ENCODE measurements around the gene TCF7L1. TPM values are rescaled to one million over a fixed set of nuclear protein-coding genes. Genes with fewer than 3 reads are reported as not detected.

Gene TCF7L1
- total and polyA plus RNA-seq, 9 of the 15 experiments (the other 6 are each of a cell fraction or from before 2014, with no cell fraction given), result 0.03 to 0.11 (median 0.07) TPM; not detected in 5

DNA sequence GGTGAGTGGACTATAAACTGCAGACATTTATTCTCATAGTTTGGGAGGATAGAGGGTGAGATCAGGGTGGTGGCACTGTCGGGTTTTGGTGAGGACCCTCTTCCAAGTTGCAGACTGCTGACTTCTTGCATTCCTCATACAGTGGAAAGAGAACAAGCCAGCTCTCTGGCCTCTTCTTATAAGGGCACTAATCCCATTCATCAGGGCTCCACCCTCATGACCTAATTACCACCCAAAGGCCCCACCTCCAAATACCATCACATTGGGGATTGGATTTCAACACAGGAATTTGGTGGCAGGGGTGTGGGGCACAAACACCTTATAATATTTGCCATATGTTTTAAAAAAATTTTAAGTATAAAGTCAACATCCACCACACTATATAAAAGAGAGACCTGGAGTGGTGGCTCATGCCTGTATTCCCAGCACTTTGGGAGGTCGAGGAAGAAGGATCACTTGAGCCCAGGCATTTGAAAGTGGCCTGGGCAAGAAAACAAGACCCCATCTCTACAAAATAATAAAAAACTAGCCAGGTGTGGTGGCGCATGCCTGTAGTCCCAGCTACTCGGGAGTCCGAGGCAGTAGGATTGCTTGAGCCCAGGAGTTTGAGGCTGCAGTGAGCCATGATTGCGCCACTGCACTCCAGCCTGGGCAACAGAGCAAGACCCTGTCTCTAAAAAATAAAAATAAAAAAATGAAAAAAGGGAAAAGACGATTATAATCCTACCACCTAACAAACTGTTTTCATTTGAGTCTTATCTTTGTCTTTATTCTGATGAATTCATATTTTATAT lies 44.0 kb downstream of the TCF7L1 start:
- Histone ChIP-seq H2AFZ (ENCODE audit: low read depth, low read length) (no peak overlapping the region), H3K9ac (ENCODE audit: insufficient read depth in 1 of 2, low read depth in 2 of 2, low read length in 2 of 2) (no peak overlapping the region), H3K9me3 (replicated peaks; ENCODE audit: control insufficient read depth, insufficient read depth, low read depth, low read length) (no peaks in the 10 kb centered on the region), H3K27me3 (ENCODE audit: control insufficient read depth in 2 of 2, insufficient read depth in 2 of 2, low read length in 2 of 2) (peaks cover 24 to 58% of the 10 kb centered on the region in 2 experiments), H3K4me1 (replicated peaks in 1 of 2; ENCODE audit: control insufficient read depth in 2 of 2, insufficient read depth in 2 of 2, low read length in 2 of 2) (no peaks in the 10 kb centered on the region), H3K36me3 (ENCODE audit: control insufficient read depth, insufficient read depth, low read length) (no peaks in the 10 kb centered on the region), H3K4me2 (ENCODE audit: insufficient read depth, low read length) (no peak overlapping the region), H4K20me1 (replicated peaks; ENCODE audit: control insufficient read depth, insufficient read depth, low read length) (no peaks in the 10 kb centered on the region), H3K27ac (ENCODE audit: extremely low read depth, low read depth, low read length) (no peak overlapping the region), H3K9me1 (ENCODE audit: control insufficient read depth, insufficient read depth, low read length) (no peaks in the 10 kb centered on the region), H3K4me3 (no peak overlapping the region), H3K79me2 (ENCODE audit: control insufficient read depth, insufficient read depth, low read length) (no peaks in the 10 kb centered on the region)
- DNase-seq (ENCODE audit: extremely low read depth in 1 of 4, low spot score in 3 of 4) (no peak), FAIRE-seq (no peak), ATAC-seq (no peak)
- intact Hi-C loops (cut with micrococcal nuclease), result no loop called here
- in situ Hi-C loops (cut with MboI), result no loop called here
- TF ChIP-seq FOSL1 (tag; conservative IDR thresholded peaks at IDR 0.05) (no peak), DDX20 (tag; IDR thresholded peaks at IDR 0.05; ENCODE audit: low read depth) (no peak), PHF8 (IDR thresholded peaks at IDR 0.05; ENCODE audit: borderline replicate concordance, low read length) (no peak), ZNF584 (CRISPR knock-in tag; IDR thresholded peaks at IDR 0.05; ENCODE audit: low read depth) (no peak), SAFB (IDR thresholded peaks at IDR 0.05; ENCODE audit: borderline replicate concordance, low read depth, low read length) (no peak), FUS (optimal IDR thresholded peaks at IDR 0.05; ENCODE audit: low read depth, low read length) (no peak), GATAD2A (IDR thresholded peaks at IDR 0.05) (no peak), TRIM28 (IDR thresholded peaks at IDR 0.05) (no peak), ZNF57 (CRISPR knock-in tag; IDR thresholded peaks at IDR 0.05) (no peak), BDP1 (IDR thresholded peaks at IDR 0.05; ENCODE audit: insufficient read depth, insufficient read length) (no peak)
- TF ChIP-seq, protein P1, sequence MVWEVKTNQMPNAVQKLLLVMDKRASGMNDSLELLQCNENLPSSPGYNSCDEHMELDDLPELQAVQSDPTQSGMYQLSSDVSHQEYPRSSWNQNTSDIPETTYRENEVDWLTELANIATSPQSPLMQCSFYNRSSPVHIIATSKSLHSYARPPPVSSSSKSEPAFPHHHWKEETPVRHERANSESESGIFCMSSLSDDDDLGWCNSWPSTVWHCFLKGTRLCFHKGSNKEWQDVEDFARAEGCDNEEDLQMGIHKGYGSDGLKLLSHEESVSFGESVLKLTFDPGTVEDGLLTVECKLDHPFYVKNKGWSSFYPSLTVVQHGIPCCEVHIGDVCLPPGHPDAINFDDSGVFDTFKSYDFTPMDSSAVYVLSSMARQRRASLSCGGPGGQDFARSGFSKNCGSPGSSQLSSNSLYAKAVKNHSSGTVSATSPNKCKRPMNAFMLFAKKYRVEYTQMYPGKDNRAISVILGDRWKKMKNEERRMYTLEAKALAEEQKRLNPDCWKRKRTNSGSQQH (CRISPR knock-in tag; IDR thresholded peaks at IDR 0.05), result no peak
- WGBS (ENCODE audit: insufficient coverage, low coverage, missing lambda C conversion rate), result 0% methylated on average over 7 of the region's 7 CpGs
- ChIA-PET POLR2A (interaction anchor here (0.7 to 1.0 kb wide), 2 partner anchors 21 to 322 kb away, joined by 3 read pairs; no protein-coding TSS in a partner anchor), CTCF (ENCODE audit: low intra/inter-chr PET ratio) (no interaction called here)
- BruUV-seq (replicated peaks), result no TSS peak

Data from K562 (cell line).